HUES6 (cell line): ENCODE data around the gene PTPRA.
"Not testable (repeated sequence)": the region's sequence is repeated elsewhere in the genome, so short reads cannot be mapped to it uniquely, and the experiment has no call there.

Experiments
- H3K27ac ChIP-seq: 2 replicates; pipeline ENCODE4 v1.7.0; 2013; ENCODE audit warnings: low read depth, mild to moderate bottlenecking, low read length, inconsistent platforms
- H3K27me3 ChIP-seq: 2 replicates; pipeline ENCODE4 v1.6.1; 2013; ENCODE audit warnings: low read length; ENCODE audit not compliant: control insufficient read depth, insufficient read depth
- H3K36me3 ChIP-seq: 2 replicates; pipeline ENCODE4 v1.6.1; 2013; ENCODE audit warnings: low read length; ENCODE audit not compliant: control insufficient read depth, insufficient read depth
- H3K4me1 ChIP-seq: 2 replicates; pipeline ENCODE4 v1.6.1; 2013; ENCODE audit warnings: low read length; ENCODE audit not compliant: control insufficient read depth, insufficient read depth
- H3K4me3 ChIP-seq: 2 replicates; pipeline ENCODE4 v1.5.1; 2013; ENCODE audit warnings: low read depth, low read length
- H3K9ac ChIP-seq: one replicate; pipeline ENCODE4 v1.6.1; 2013; ENCODE audit warnings: mild to moderate bottlenecking, low read length
- H3K9me3 ChIP-seq: 2 replicates; pipeline ENCODE4 v1.6.1; 2013; ENCODE audit warnings: low read depth, low read length; ENCODE audit not compliant: control insufficient read depth, insufficient read depth

The PTPRA gene

GRCh38 chr20:2873010-2873746 is at the start of gene PTPRA:
PTPRA (plus strand) TSS chr20:2873481; CDS start chr20:2964278, 90,797 bp downstream.
- H3K4me3 ChIP-seq, result peak within 1 kb of the TSS; percentile 91
- H3K27ac ChIP-seq, result no peak within 1 kb of the TSS
- H3K4me1 ChIP-seq, result peaks cover 12% of the 10 kb centered on the region

GRCh38 chr20:2825761-2826160 is 47.5 kb upstream of the PTPRA start:
- H3K27me3 ChIP-seq, result peaks cover 33% of the 10 kb centered on the region
- no peaks in the 10 kb centered on the region for H3K36me3 ChIP-seq
- H3K27ac ChIP-seq, result no peak overlapping the region
- no peaks in the 10 kb centered on the region for H3K9me3 ChIP-seq
- peaks cover 4% of the 10 kb centered on the region; the same call in 1 of the 2 replicates for H3K4me1 ChIP-seq
- H3K4me3 ChIP-seq, result no peak overlapping the region
- no peak overlapping the region for H3K9ac ChIP-seq

More at GRCh38 chr20:2873010-2873746, at the start of gene PTPRA:
- Histone ChIP-seq H3K9ac (peak within 1 kb of the TSS; percentile 67), H3K27me3 (peaks cover 22% of the 10 kb centered on the region), H3K36me3 (no peaks in the 10 kb centered on the region), H3K9me3 (no peaks in the 10 kb centered on the region)

- Histone ChIP-seq H3K27ac (no peak overlapping the region), H3K4me3 (no peak overlapping the region)
These were observed 46.6 kb upstream of the PTPRA start for GRCh38 chr20:2826655-2827054.

GRCh38 chr20:2829376-2829775 is 43.9 kb upstream of the PTPRA start:
- peaks cover 17% of the 10 kb centered on the region for H3K27me3 ChIP-seq
- no peak overlapping the region for H3K4me3 ChIP-seq

More at GRCh38 chr20:2826655-2827054, 46.6 kb upstream of the PTPRA start:
- H3K9ac ChIP-seq, result no peak overlapping the region
- H3K9me3 ChIP-seq, result no peaks in the 10 kb centered on the region
- H3K4me1 ChIP-seq, result no peaks in the 10 kb centered on the region
- no peaks in the 10 kb centered on the region for H3K36me3 ChIP-seq
- peaks cover 25% of the 10 kb centered on the region for H3K27me3 ChIP-seq

GRCh38 chr20:2831206-2831605 is 42.1 kb upstream of the PTPRA start:
- not testable (repeated sequence) for H3K4me3 ChIP-seq, H3K9ac ChIP-seq, H3K27ac ChIP-seq, H3K9me3 ChIP-seq, H3K4me1 ChIP-seq, H3K36me3 ChIP-seq
- H3K27me3 ChIP-seq, result peaks cover 12% of the 10 kb centered on the region

More at GRCh38 chr20:2829376-2829775, 43.9 kb upstream of the PTPRA start:
- H3K9me3 ChIP-seq, result no peaks in the 10 kb centered on the region
- no peaks in the 10 kb centered on the region for H3K4me1 ChIP-seq
- H3K9ac ChIP-seq, result no peak overlapping the region
- H3K27ac ChIP-seq, result no peak overlapping the region
- no peaks in the 10 kb centered on the region for H3K36me3 ChIP-seq

GRCh38 chr20:2833761-2834160 is 39.5 kb upstream of the PTPRA start:
- H3K36me3 ChIP-seq, result peaks cover 21% of the 10 kb centered on the region; the same call in 1 of the 2 replicates
- no peak overlapping the region for H3K9ac ChIP-seq
- H3K4me1 ChIP-seq, result no peaks in the 10 kb centered on the region
- H3K4me3 ChIP-seq, result no peak overlapping the region
- H3K9me3 ChIP-seq, result no peaks in the 10 kb centered on the region
- peaks cover 6% of the 10 kb centered on the region for H3K27me3 ChIP-seq
- H3K27ac ChIP-seq, result no peak overlapping the region

- Histone ChIP-seq H3K36me3 (peaks cover 22% of the 10 kb centered on the region; the same call in 1 of the 2 replicates), H3K4me3 (no peak overlapping the region), H3K27ac (no peak overlapping the region), H3K9me3 (no peaks in the 10 kb centered on the region), H3K4me1 (no peaks in the 10 kb centered on the region), H3K9ac (no peak overlapping the region), H3K27me3 (peaks cover 8% of the 10 kb centered on the region)
These were observed 38.7 kb upstream of the PTPRA start for GRCh38 chr20:2834401-2835110.

GRCh38 chr20:2835331-2835796 is 37.9 kb upstream of the PTPRA start:
- Histone ChIP-seq H3K27me3 (peaks cover 15% of the 10 kb centered on the region), H3K9ac (no peak overlapping the region), H3K27ac (no peak overlapping the region), H3K9me3 (no peaks in the 10 kb centered on the region), H3K4me1 (no peaks in the 10 kb centered on the region), H3K4me3 (no peak overlapping the region), H3K36me3 (peaks cover 22% of the 10 kb centered on the region; the same call in 1 of the 2 replicates)

- Histone ChIP-seq H3K9ac (no peak overlapping the region), H3K4me3 (no peak overlapping the region), H3K4me1 (no peaks in the 10 kb centered on the region), H3K27me3 (peaks cover 15% of the 10 kb centered on the region), H3K36me3 (peaks cover 22% of the 10 kb centered on the region; the same call in 1 of the 2 replicates), H3K27ac (no peak overlapping the region), H3K9me3 (no peaks in the 10 kb centered on the region)
These were observed 37.2 kb upstream of the PTPRA start for GRCh38 chr20:2836035-2836434.

- Histone ChIP-seq H3K9me3 (no peaks in the 10 kb centered on the region), H3K27me3 (peaks cover 15% of the 10 kb centered on the region), H3K4me1 (0 out of 2 replicates have a peak, but pooled peaks cover 3% of the 10 kb centered on the region), H3K27ac (no peak overlapping the region), H3K9ac (no peak overlapping the region), H3K4me3 (no peak overlapping the region), H3K36me3 (peaks cover 22% of the 10 kb centered on the region; the same call in 1 of the 2 replicates)
These were observed 35.9 kb upstream of the PTPRA start for GRCh38 chr20:2837221-2837960.
